K562 treated with DMSO at 1 percent for 48 hours (cell line): Measurements from ENCODE around the gene RCOR1. TPM values are rescaled to one million over a fixed set of nuclear protein-coding genes. Genes with fewer than 3 reads are reported as not detected.

Experiments used
- total RNA-seq: library from RNA; unstranded; fragments of 300-600 nt; gene quantifications from 2 replicates; pipeline ENCODE4 v1.2.3, GENCODE V29; 2022; ENCODE audit warnings: low replicate concordance; ENCODE audit errors: extremely low read depth

RCOR1 gene
- not detected in 2 replicates for total RNA-seq

DNA sequence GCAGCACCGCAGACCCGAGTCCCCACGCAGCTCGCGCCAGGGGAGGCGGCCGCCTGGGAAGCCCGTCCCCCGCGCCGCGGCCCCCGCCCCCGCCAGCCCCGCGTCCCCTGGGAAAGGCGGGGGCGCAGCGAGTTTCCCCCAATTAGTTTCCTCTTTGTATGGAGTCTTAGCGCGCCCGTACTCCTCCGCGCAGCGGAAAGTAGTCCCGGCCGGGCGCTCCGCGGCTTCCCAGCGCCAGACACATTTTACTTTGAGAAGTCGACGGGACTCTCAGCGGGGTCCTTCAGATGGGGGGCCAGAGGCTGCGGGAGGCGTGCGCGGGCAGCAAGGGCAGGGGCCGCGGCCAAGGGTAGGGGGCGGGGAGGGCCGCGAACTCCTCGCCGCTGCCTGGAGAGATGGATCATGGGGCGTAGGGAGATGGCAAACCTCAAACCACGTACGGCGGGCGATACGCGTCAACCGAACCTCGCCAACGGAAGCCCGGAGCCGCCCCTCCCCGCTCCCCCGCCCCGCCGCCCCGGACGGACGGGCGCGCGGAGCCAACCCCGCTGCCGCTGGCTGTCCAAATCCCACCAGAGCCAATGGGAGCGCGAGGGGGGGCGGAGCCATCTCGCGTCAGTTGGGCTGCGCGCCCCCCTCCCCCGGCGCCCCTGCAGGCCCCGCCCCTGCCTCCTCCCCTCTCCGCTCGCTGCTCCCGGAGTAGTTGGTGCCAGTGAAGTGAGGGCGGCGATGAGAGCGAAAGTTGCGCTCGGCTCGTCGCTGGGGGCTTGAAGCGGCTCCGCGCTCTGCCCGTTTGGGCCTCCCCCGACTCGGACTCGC, at the start of gene RCOR1:
RCOR1 (plus strand) TSS at position 706 of the 819 bp plus-strand sequence. CDS start 238 bp downstream, outside the sequence.

GRCh38 chr14:102776761-102777710, 184.6 kb downstream of the RCOR1 start, which contains the start of gene TRAF3:
Gene TRAF3 (plus strand): TSS chr14:102777449. CDS start chr14:102870202, 92,753 bp downstream.

Other genes with a start within 250 kb of the RCOR1 start
- gene CINP, start 229.8 kb upstream of the RCOR1 start, total RNA-seq: not detected in 2 replicates
- gene TECPR2, start 229.7 kb upstream of the RCOR1 start, total RNA-seq: not detected in 2 replicates
- 404 TPM in 1 of 2 replicates, not detected in the other for gene ANKRD9, start 82.9 kb upstream of the RCOR1 start, total RNA-seq
- not detected in 2 replicates for gene TRAF3, start 184.8 kb downstream of the RCOR1 start, total RNA-seq